ENCODE data around the gene EDRF1. TPM values are rescaled to one million over a fixed set of nuclear protein-coding genes. Genes with fewer than 3 reads are reported as not detected.

The EDRF1 gene
- total and polyA plus RNA-seq, 2 of the 4 experiments (the other 2 are of a cell fraction) = 17.0 to 24.9 TPM

GRCh38 chr10:125783957-125784356 lies 64.4 kb downstream of the EDRF1 start:
- no TSS peak for BruUV-seq (replicated peaks)
- Histone ChIP-seq H2BK20ac (ENCODE audit: low read depth, low read length) (no peak overlapping the region), H3K4me1 (ENCODE audit: control insufficient read depth, insufficient read depth, low read length) (no peaks in the 10 kb centered on the region), H3K36me3 (ENCODE audit: control insufficient read depth, insufficient read depth, low read length) (peaks cover 5% of the 10 kb centered on the region), H3K9ac (ENCODE audit: low read depth, low read length) (no peak overlapping the region), H3K4me3 (ENCODE audit: insufficient read depth, low read depth, low read length) (no peak overlapping the region), H2BK120ac (ENCODE audit: low read depth, low read length) (no peak overlapping the region), H3K14ac (replicated peaks; ENCODE audit: low read depth, low read length) (no peak overlapping the region), H3K56ac (ENCODE audit: extremely low read depth, insufficient read depth, low read length) (no peak overlapping the region), H3K4ac (ENCODE audit: low read depth, low read length) (no peak overlapping the region), H3K27ac (ENCODE audit: insufficient read depth, low read length) (no peak overlapping the region), H3K9me3 (ENCODE audit: control insufficient read depth, insufficient read depth, low read length) (no peaks in the 10 kb centered on the region), H3K18ac (ENCODE audit: low read depth, low read length) (no peak overlapping the region), H2AFZ (replicated peaks; ENCODE audit: low read length, poor library complexity) (no peak overlapping the region), H2AK5ac (ENCODE audit: low read depth, low read length) (no peak overlapping the region), H2BK5ac (ENCODE audit: low read depth, low read length, poor library complexity, severe bottlenecking) (no peak overlapping the region), H3K23ac (ENCODE audit: low read depth, low read length) (no peak overlapping the region; the same call in 1 of the 2 replicates), H2AK9ac (replicated peaks; ENCODE audit: low read depth, low read length, poor library complexity) (no peak overlapping the region), H4K5ac (ENCODE audit: low read depth, low read length) (no peak overlapping the region), H3K4me2 (ENCODE audit: low read depth, low read length) (no peak overlapping the region), H3K9me1 (ENCODE audit: insufficient read depth, low read length) (no peaks in the 10 kb centered on the region), H4K20me1 (ENCODE audit: insufficient read depth, low read length) (no peaks in the 10 kb centered on the region), H3K79me1 (ENCODE audit: low read depth in 1 of 2, low read length in 2 of 2) (no peaks in the 10 kb centered on the region), H3K27me3 (ENCODE audit: control insufficient read depth, insufficient read depth, low read length) (no peaks in the 10 kb centered on the region; the same call in 1 of the 2 replicates), H2BK15ac (ENCODE audit: low read depth, low read length) (no peak overlapping the region), H4K8ac (ENCODE audit: low read depth in 2 of 2, low read length in 2 of 2) (no peak overlapping the region), H4K91ac (ENCODE audit: insufficient read depth, low read depth, low read length) (no peak overlapping the region)
- intact Hi-C loops (cut with micrococcal nuclease) (no loop called here), dilution Hi-C loops (cut with HindIII; ENCODE audit: low sequenced_read_pairs, unreplicated experiment) (no loop called here), in situ Hi-C loops (cut with MboI; ENCODE audit: low sequenced_read_pairs) (no loop called here)
- ChIA-PET CTCF (no interaction called here), POLR2A (ENCODE audit: unreplicated experiment) (no interaction called here)
- TF ChIP-seq RCOR1 (IDR thresholded peaks at IDR 0.05; ENCODE audit: insufficient replicate concordance, low read length) (no peak), SMC3 (IDR thresholded peaks at IDR 0.05; ENCODE audit: low read depth, low read length) (no peak)
- peak; percentile 4 for DNase-seq
- 60% methylated on average over 1 of the region's 6 CpGs; no CpG with 5 or more reads in 1 of the 2 experiments for WGBS, 2 experiments (ENCODE audit: extremely low coverage in 2 of 2, insufficient read length in 1 of 2)
- ATAC-seq (ENCODE audit: low read depth) = peak; percentile 48; the same call in 1 of the 2 replicates

All from IMR-90 (cell line).